ENCODE results near the gene NAALADL2. TPM values are rescaled to one million over a fixed set of nuclear protein-coding genes. Genes with fewer than 3 reads are reported as not detected.

NAALADL2 gene
- total and polyA plus RNA-seq, 4 donors = 0.28 to 4.6 (median 3.1) TPM

GRCh38 chr3:174858353-174858752 is 781 bp upstream of the NAALADL2 start:
- Histone ChIP-seq H3K4me1 (ENCODE audit: control insufficient read depth in 4 of 4, insufficient read depth in 4 of 4, low read length in 3 of 4) (peaks cover 0 to 31% (median 24%) of the 10 kb centered on the region in 4 donors), H3K9ac (ENCODE audit: low read depth in 1 of 2, low read length in 2 of 2) (peak overlapping the region in 1 of 2 donors; percentile 8), H3K36me3 (ENCODE audit: control insufficient read depth in 4 of 4, insufficient read depth in 3 of 4, low read depth in 1 of 4, low read length in 3 of 4) (no peaks in the 10 kb centered on the region), H3K9me3 (ENCODE audit: control insufficient read depth in 4 of 4, low read length in 3 of 4) (no peaks in the 10 kb centered on the region), H3K4me3 (ENCODE audit: low read depth in 1 of 3, low read length in 3 of 3) (no peak overlapping the region), H3K27me3 (ENCODE audit: control insufficient read depth in 4 of 4, insufficient read depth in 4 of 4, low read length in 3 of 4) (no peaks in the 10 kb centered on the region), H3K27ac (ENCODE audit: low read depth in 1 of 2, low read length in 2 of 2) (no peak overlapping the region)
- 31% methylated on average over 1 of the region's 1 CpG for WGBS
- DNase-seq (ENCODE audit: low spot score) = no peak
- no peak for TF ChIP-seq TAF1 (conservative IDR thresholded peaks at IDR 0.05)
- no peak for TF ChIP-seq FOXA1 (IDR thresholded peaks at IDR 0.05)
- TF ChIP-seq RAD21 (IDR thresholded peaks at IDR 0.05) = peak in 1 of 2 donors; percentile 39
- no peak for TF ChIP-seq MAX (IDR thresholded peaks at IDR 0.05)
- TF ChIP-seq ZBTB33 (IDR thresholded peaks at IDR 0.05) = no peak
- TF ChIP-seq FOXA2 (IDR thresholded peaks at IDR 0.05) = no peak
- peak in 1 of 2 donors; percentile 29 for TF ChIP-seq RXRA (IDR thresholded peaks at IDR 0.05)
- TF ChIP-seq CTCF (IDR thresholded peaks at IDR 0.05; ENCODE audit: low read depth, low read length, missing input control) = peak; percentile 21
- peak; percentile 17 to 43 for TF ChIP-seq HNF4A (conservative IDR thresholded peaks at IDR 0.05)
- TF ChIP-seq REST (IDR thresholded peaks at IDR 0.05) = no peak
- no peak for TF ChIP-seq EGR1 (IDR thresholded peaks at IDR 0.05; ENCODE audit: low read depth in 2 of 2)
- TF ChIP-seq SP1 (IDR thresholded peaks at IDR 0.05) = no peak
- TF ChIP-seq JUND (IDR thresholded peaks at IDR 0.05) = no peak
- TF ChIP-seq YY1 (IDR thresholded peaks at IDR 0.05) = peak; percentile 23
- no peak for TF ChIP-seq ATF3 (IDR thresholded peaks at IDR 0.05)
- TF ChIP-seq HNF4G (IDR thresholded peaks at IDR 0.05) = no peak
- no peak for TF ChIP-seq NR2F2 (IDR thresholded peaks at IDR 0.05)
- no peak for TF ChIP-seq GABPA (IDR thresholded peaks at IDR 0.05 in 1 of 2, conservative IDR thresholded peaks at IDR 0.05 in 1 of 2)

Data from liver (tissue), 9 donors.